Activated T-cell treated with anti-CD3 and anti-CD28 coated beads, Interleukin-2, amount 50 U/mL, for 72 hours (primary cell): ENCODE results near the gene NYAP1. TPM values are rescaled to one million over a fixed set of nuclear protein-coding genes. Genes with fewer than 3 reads are reported as not detected.
"Not testable (repeated sequence)": the region's sequence is repeated elsewhere in the genome, so short reads cannot be mapped to it uniquely, and the experiment has no call there.

ENCODE experiments used
- ATAC-seq, 2 donors: fragments of 150-1000 bp; cut with Tn5 transposase; replicated peaks in 1 of 2; 2 replicates each; pipeline ENCODE4 v1.10.0; 2021; ENCODE audit warnings: moderate library complexity in 2 of 2, mild to moderate bottlenecking in 1 of 2
- DNase-seq, 2 donors: peaks; one replicate each; pipeline ENCODE4 v3.0.0; 2021 to 2022; ENCODE audit warnings: mixed read lengths in 1 of 2
- H3K27ac Mint-ChIP-seq: one replicate; pipeline ENCODE4 v1.8.0; 2022; ENCODE audit warnings: mild to moderate bottlenecking, moderate library complexity, mixed read lengths
- H3K27me3 Mint-ChIP-seq: one replicate; pipeline ENCODE4 v1.8.0; 2022; ENCODE audit warnings: low read depth, mixed read lengths
- H3K36me3 Mint-ChIP-seq, 2 donors: one replicate each; pipeline ENCODE4 v1.8.0; 2022; ENCODE audit warnings: mixed read lengths in 2 of 2, mild to moderate bottlenecking in 1 of 2; ENCODE audit not compliant: insufficient read depth in 2 of 2
- H3K4me1 Mint-ChIP-seq: one replicate; pipeline ENCODE4 v1.8.0; 2022; ENCODE audit warnings: low read depth, mixed read lengths
- H3K4me3 Mint-ChIP-seq, 2 donors: one replicate each; pipeline ENCODE4 v1.8.0; 2022; ENCODE audit warnings: mild to moderate bottlenecking in 2 of 2, mixed read lengths in 2 of 2, moderate library complexity in 2 of 2
- H3K9me3 Mint-ChIP-seq, 2 donors: one replicate each; pipeline ENCODE4 v1.8.0; 2022; ENCODE audit warnings: mixed read lengths in 2 of 2
- total RNA-seq, 2 donors: library from RNA; stranded (reverse); gene quantifications; one replicate each; pipeline ENCODE4 v1.2.3, GENCODE V29; 2022

The NYAP1 gene
- total RNA-seq, 2 donors from 2014 or later, result 0.67 to 0.72 TPM

DNA sequence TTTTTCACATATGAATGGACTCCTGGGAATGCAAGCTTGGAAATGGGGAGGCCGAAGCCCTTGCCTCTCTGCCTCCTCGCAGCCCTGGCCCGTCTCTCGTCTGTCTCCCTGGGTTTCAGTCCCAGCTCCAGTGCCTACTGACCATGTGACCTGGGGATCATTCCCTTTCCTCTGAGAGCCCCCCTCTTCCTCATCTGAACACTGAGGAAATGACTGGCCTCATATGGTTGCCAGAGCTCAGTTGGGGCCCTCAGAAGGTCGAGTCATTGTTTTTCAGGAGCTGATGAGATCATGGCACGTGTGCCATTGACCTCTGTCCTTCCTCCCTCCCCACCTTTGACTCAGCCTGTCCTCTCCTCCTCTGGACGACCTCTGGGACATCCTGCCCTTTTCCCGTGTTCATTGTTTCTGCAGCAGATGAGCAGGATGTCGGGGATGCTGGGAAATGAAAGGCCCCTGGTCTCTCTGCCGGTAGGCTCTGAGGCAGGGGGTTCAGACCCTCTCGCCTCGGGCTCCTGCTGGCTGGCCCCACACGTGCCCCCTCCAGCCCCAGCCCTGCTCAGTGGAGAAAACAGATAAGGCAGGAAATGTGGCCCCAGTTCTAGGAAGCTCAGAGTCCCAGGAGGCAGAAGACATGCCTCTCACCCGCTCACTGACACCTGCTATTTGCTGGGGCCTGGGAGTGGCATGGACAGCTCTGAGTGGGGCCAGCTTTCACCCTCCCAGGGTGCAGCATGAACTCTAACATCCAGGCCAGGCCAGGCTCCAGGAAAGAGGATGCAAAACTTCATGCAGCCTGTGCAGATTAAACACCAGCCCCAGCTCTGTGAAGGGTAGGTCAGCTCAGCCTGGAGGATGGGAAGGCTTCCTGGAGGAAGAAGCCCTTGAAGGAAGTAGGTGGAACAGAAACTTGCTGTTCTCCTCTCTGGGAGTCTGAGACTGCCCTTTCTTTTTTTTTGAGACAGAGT lies 39.1 kb upstream of the NYAP1 start:
- Mint-ChIP-seq H3K4me3 (peak overlapping the region; percentile 15 to 18), H3K4me1 (peaks cover 10% of the 10 kb centered on the region), H3K36me3 (no peaks in the 10 kb centered on the region), H3K27ac (peak overlapping the region; percentile 57), H3K27me3 (no peaks in the 10 kb centered on the region), H3K9me3 (no peaks in the 10 kb centered on the region)
- peak; percentile 54 to 77 for ATAC-seq
- DNase-seq, result no peak

GRCh38 chr7:100446040-100446439 lies 37.7 kb upstream of the NYAP1 start:
- Mint-ChIP-seq H3K4me1 (peaks cover 15% of the 10 kb centered on the region), H3K9me3 (no peaks in the 10 kb centered on the region), H3K4me3 (no peak overlapping the region), H3K27me3 (no peaks in the 10 kb centered on the region), H3K36me3 (no peaks in the 10 kb centered on the region), H3K27ac (no peak overlapping the region)
- ATAC-seq, result no peak
- no peak for DNase-seq

DNA sequence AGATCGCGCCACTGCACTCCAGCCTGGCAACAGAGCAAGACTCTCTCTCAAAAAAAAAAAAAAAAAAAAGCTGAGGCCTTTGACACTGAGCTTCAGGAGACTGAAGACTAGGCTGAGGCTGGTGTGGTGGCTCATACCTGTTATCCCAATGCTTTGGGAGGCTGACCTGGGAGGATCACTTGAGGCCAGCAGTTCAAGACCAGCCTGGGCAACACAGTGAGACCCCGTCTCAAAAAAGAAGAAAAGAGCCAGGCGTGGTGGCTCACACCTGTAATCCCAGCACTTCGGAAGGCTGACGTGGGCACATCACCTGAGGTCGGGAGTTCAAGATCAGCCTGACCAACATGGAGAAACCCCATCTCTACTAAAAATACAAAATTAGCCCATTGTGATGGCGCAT lies 36.4 kb upstream of the NYAP1 start:
- not testable (repeated sequence) for H3K4me3 Mint-ChIP-seq, ATAC-seq, H3K27me3 Mint-ChIP-seq, DNase-seq, H3K27ac Mint-ChIP-seq, H3K9me3 Mint-ChIP-seq, H3K36me3 Mint-ChIP-seq
- H3K4me1 Mint-ChIP-seq, result peaks cover 15% of the 10 kb centered on the region

- Mint-ChIP-seq H3K27ac (no peak overlapping the region), H3K9me3 (no peaks in the 10 kb centered on the region), H3K36me3 (no peaks in the 10 kb centered on the region), H3K4me1 (peaks cover 15% of the 10 kb centered on the region), H3K27me3 (no peaks in the 10 kb centered on the region), H3K4me3 (no peak overlapping the region)
- ATAC-seq (no peak), DNase-seq (no peak)
Observed at GRCh38 chr7:100449190-100449795, 34.4 kb upstream of the NYAP1 start.

DNA sequence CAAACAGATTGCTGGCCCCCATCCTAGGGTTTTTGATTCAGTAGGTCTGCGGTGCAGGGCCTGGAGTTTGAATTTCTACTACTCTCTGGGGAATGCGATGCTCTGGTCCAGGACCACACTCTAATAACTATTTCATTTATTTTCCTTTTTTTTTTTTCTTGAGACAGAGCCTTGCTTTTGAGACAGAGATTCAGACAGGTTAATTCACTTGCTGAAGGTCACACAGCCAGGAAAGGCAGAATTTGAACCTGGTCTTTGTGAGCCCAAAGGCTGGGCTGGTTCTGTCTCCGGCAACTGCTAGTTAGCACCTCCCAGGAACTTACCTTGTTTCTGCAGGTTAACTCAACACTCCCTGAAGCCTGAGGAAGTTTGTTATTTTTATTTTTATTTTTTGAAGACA lies 31.2 kb upstream of the NYAP1 start:
- H3K9me3 Mint-ChIP-seq, result no peaks in the 10 kb centered on the region
- H3K36me3 Mint-ChIP-seq, result no peaks in the 10 kb centered on the region
- H3K4me1 Mint-ChIP-seq, result peaks cover 22% of the 10 kb centered on the region
- H3K27me3 Mint-ChIP-seq, result no peaks in the 10 kb centered on the region
- ATAC-seq (no peak), DNase-seq (no peak)
- no peak overlapping the region for H3K4me3 Mint-ChIP-seq
- no peak overlapping the region for H3K27ac Mint-ChIP-seq

DNA sequence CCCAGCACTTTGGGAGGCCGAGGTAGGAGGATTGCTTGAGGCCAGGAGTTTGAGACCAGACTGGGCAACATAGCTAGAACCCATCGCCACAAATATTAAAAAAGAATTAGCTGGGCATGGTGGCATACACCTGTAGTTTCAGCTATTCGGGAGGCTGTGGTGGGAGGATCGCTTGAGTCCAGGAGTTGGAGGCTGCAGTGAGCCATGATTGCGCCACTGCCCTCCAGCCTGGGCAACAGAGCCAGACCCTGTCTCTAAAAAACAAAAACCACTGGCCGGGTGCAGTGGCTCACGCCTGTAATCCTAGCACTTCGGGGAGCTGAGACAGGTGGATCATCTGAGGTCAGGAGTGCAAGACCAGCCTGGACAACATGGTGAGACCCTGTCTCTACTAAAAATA lies 29.9 kb upstream of the NYAP1 start:
- H3K27me3 Mint-ChIP-seq, H3K9me3 Mint-ChIP-seq, H3K27ac Mint-ChIP-seq, H3K4me3 Mint-ChIP-seq, ATAC-seq, DNase-seq, H3K36me3 Mint-ChIP-seq: not testable (repeated sequence)
- H3K4me1 Mint-ChIP-seq, result peaks cover 22% of the 10 kb centered on the region

GRCh38 chr7:100455206-100455605 lies 28.5 kb upstream of the NYAP1 start:
- no peak for DNase-seq
- Mint-ChIP-seq H3K4me1 (peaks cover 22% of the 10 kb centered on the region), H3K36me3 (peaks cover 1 to 2% of the 10 kb centered on the region in 2 donors), H3K27ac (no peak overlapping the region), H3K9me3 (no peaks in the 10 kb centered on the region), H3K4me3 (no peak overlapping the region), H3K27me3 (no peaks in the 10 kb centered on the region)
- ATAC-seq, result no peak

- Mint-ChIP-seq H3K27ac (no peak overlapping the region), H3K4me1 (peaks cover 17% of the 10 kb centered on the region), H3K27me3 (no peaks in the 10 kb centered on the region), H3K9me3 (no peaks in the 10 kb centered on the region), H3K4me3 (no peak overlapping the region), H3K36me3 (peaks cover 2 to 3% of the 10 kb centered on the region in 2 donors)
- ATAC-seq (no peak), DNase-seq (no peak)
Observed at GRCh38 chr7:100456562-100456961, 27.2 kb upstream of the NYAP1 start.

DNA sequence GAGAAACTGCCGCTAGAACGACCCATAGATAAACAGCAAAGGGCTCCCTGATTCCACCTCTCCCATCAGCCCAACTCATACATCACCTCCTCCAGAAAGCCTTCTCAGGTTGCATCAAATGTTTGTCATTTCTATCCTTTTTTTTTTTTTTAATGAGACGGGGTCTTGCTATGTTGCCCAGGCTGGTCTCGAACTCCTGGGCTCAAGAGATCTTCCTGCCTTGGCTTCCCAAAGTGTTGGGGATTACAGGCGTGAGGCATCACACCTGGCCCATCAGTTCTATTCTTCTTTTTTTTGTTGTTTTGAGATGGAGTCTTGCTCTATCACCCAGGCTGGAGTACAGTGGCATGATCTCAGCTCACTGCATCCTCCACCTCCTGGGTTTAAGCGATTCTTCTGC lies 26.7 kb upstream of the NYAP1 start:
- no peak overlapping the region for H3K27ac Mint-ChIP-seq

GRCh38 chr7:100464210-100464660 lies 19.5 kb upstream of the NYAP1 start, which contains the start of gene SPACDR:
Gene SPACDR (minus strand): TSS chr7:100464260. CDS start chr7:100464025, 235 bp downstream.
- Mint-ChIP-seq H3K27me3 (no peaks in the 10 kb centered on the region), H3K9me3 (no peaks in the 10 kb centered on the region), H3K36me3 (peaks cover 3 to 6% of the 10 kb centered on the region in 2 donors), H3K4me3 (no peak within 1 kb of the TSS), H3K4me1 (no peaks in the 10 kb centered on the region), H3K27ac (no peak within 1 kb of the TSS)
- DNase-seq (no peak), ATAC-seq (no peak)

More for the DNA sequence above, 26.7 kb upstream of the NYAP1 start:
- Mint-ChIP-seq H3K4me1 (peaks cover 17% of the 10 kb centered on the region), H3K4me3 (no peak overlapping the region), H3K9me3 (no peaks in the 10 kb centered on the region), H3K36me3 (peaks cover 3% of the 10 kb centered on the region in 2 donors), H3K27me3 (no peaks in the 10 kb centered on the region)
- no peak for ATAC-seq
- no peak for DNase-seq

DNA sequence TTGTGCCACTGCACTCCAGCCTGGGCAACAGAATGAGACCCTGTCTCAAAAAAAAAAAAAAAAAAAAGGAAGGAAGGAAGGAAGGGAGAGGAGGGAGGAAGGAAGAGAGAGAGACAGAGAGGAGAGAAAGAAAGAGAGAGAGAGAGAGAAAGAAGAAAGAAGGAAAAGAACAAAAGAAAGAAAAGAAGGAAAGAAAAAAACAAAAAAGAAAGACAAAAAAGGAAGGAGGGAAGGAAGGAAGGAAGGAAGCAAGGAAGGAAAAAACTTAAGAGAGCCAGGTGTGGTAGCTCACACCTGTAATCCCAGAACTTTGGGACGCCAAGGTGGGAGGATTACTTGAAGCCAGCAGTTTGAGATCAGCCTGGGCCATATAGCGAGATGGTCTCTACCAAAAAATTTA lies 18.9 kb upstream of the NYAP1 start:
- Mint-ChIP-seq H3K36me3 (peaks cover 1 to 5% of the 10 kb centered on the region in 2 donors), H3K27me3 (no peaks in the 10 kb centered on the region), H3K4me3 (no peak overlapping the region), H3K4me1 (peaks cover 4% of the 10 kb centered on the region), H3K27ac (no peak overlapping the region), H3K9me3 (no peaks in the 10 kb centered on the region)
- no peak for ATAC-seq
- DNase-seq, result no peak

DNA sequence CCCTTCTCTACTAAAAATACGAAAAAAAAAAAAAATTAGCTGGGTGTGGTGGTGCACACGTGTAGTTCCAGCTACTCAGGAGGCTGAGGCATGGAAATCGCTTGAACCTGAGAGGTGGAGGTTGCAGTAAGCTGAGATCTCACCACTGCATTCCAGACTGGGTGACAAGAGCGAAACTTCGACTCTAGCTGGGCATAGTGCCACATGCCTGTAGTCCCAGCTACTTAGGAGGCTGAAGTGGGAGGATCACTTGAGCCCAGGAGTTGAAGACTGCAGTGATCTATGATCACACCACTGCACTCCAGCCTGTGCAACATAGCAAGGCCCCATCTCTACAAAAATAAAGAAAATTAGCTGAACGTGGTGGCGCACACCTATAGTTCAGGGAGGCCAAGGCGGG lies 18.4 kb upstream of the NYAP1 start:
- no peak for DNase-seq
- Mint-ChIP-seq H3K27ac (no peak overlapping the region), H3K4me1 (peaks cover 8% of the 10 kb centered on the region), H3K36me3 (peaks cover 1 to 5% of the 10 kb centered on the region in 2 donors), H3K27me3 (no peaks in the 10 kb centered on the region), H3K4me3 (no peak overlapping the region), H3K9me3 (no peaks in the 10 kb centered on the region)
- ATAC-seq, result no peak

- no peaks in the 10 kb centered on the region for H3K9me3 Mint-ChIP-seq
- no peak overlapping the region for H3K27ac Mint-ChIP-seq
- H3K4me3 Mint-ChIP-seq, result no peak overlapping the region
- H3K36me3 Mint-ChIP-seq, result peaks cover 1 to 5% of the 10 kb centered on the region in 2 donors
- H3K27me3 Mint-ChIP-seq, result no peaks in the 10 kb centered on the region
- DNase-seq (no peak), ATAC-seq (no peak)
- H3K4me1 Mint-ChIP-seq, result peaks cover 8% of the 10 kb centered on the region
Observed at GRCh38 chr7:100465702-100466311, 17.9 kb upstream of the NYAP1 start.
